K562 (cell line): Measurements from ENCODE around the gene MCC. TPM values are rescaled to one million over a fixed set of nuclear protein-coding genes. Genes with fewer than 3 reads are reported as not detected.

Experiments used
- ATAC-seq: fragments of 200-7000 bp; cut with Tn5 transposase; 3 replicates; pipeline ENCODE4 v1.9.1; 2020; ENCODE audit warnings: moderate library complexity
- BruUV-seq: library from RNA; stranded (reverse); fragments of 400-500 nt; replicated peaks from 2 replicates; lab custom pipeline; 2021; lab: Mats Ljungman, UMichigan
- CTCF ChIA-PET: fragments of 300-600 bp; formaldehyde crosslinking; extraction: SDS; loops from one replicate; lab custom pipeline; 2021; ENCODE audit warnings: low intra/inter-chr PET ratio; lab: Yijun Ruan, JAX
- POLR2A ChIA-PET: fragments of 300-600, 350-650 bp; sonication (Branson Sonifier 250); formaldehyde crosslinking; extraction: SDS; loops from one replicate; lab custom pipeline; 2021; ENCODE audit warnings: antibody characterized with exemption, inconsistent platforms; lab: Yijun Ruan, JAX
- DNase-seq, 4 experiments: peaks; one replicate each; pipeline versions ENCODE4 v3.0.0 to v3.0.0-alpha.2; 2011 to 2018; ENCODE audit warnings: low spot score in 3 of 4, mixed read lengths in 3 of 4; ENCODE audit errors: extremely low read depth in 1 of 4
- FAIRE-seq: peaks from 2 replicates; lab custom pipeline; 2011; peaks lifted over from hg19 to GRCh38; lab: Jason Lieb, UNC
- H2AFZ ChIP-seq: 2 replicates; pipeline ENCODE4 v1.6.0; 2011; ENCODE audit warnings: low read depth, low read length, control low read depth, inconsistent platforms
- H3K27ac ChIP-seq: fragments of 200-600 bp; 3 replicates; pipeline ENCODE4 v1.8.0; 2011; ENCODE audit warnings: low read depth, mild to moderate bottlenecking, control low read depth, inconsistent platforms, low read length, moderate library complexity, mixed read lengths; ENCODE audit errors: extremely low read depth
- H3K27me3 ChIP-seq, 2 experiments: fragments of 300-600 bp in 1 of 2; 2 replicates in 1 of 2; 3 replicates in 1 of 2; pipeline versions ENCODE4 v1.6.0 to v1.8.0; 2011; ENCODE audit warnings: inconsistent platforms in 2 of 2, low read length in 2 of 2, mild to moderate bottlenecking in 1 of 2, mixed read lengths in 1 of 2, moderate library complexity in 1 of 2; ENCODE audit not compliant: control insufficient read depth in 2 of 2, insufficient read depth in 2 of 2
- H3K36me3 ChIP-seq: fragments of 300-600 bp; 3 replicates; pipeline ENCODE4 v1.8.0; 2011; ENCODE audit warnings: mild to moderate bottlenecking, low read length, inconsistent platforms; ENCODE audit not compliant: control insufficient read depth, insufficient read depth
- H3K4me1 ChIP-seq, 2 experiments: fragments of 200-600 bp in 1 of 2; replicated peaks in 1 of 2; 2 replicates in 1 of 2; 3 replicates in 1 of 2; pipeline versions ENCODE4 v1.5.1 to v1.8.0; 2011; ENCODE audit warnings: inconsistent platforms in 2 of 2, low read length in 2 of 2, mild to moderate bottlenecking in 1 of 2, mixed read lengths in 1 of 2, moderate library complexity in 1 of 2; ENCODE audit not compliant: control insufficient read depth in 2 of 2, insufficient read depth in 2 of 2
- H3K4me2 ChIP-seq: 2 replicates; pipeline ENCODE4 v1.6.1; 2011; ENCODE audit warnings: low read length, control low read depth, inconsistent platforms, mixed read lengths; ENCODE audit not compliant: insufficient read depth
- H3K4me3 ChIP-seq: fragments of 200-600 bp; sonication (generic), shearing (Covaris generic); 2 replicates; pipeline ENCODE4 v1.5.1; 2016; ENCODE audit warnings: control low read depth, inconsistent platforms
- H3K79me2 ChIP-seq: fragments of 200-600 bp; 3 replicates; pipeline ENCODE4 v1.8.0; 2011; ENCODE audit warnings: low read length, inconsistent platforms; ENCODE audit not compliant: control insufficient read depth, insufficient read depth
- H3K9ac ChIP-seq, 2 experiments: 2 replicates each; pipeline versions ENCODE4 v1.6.0 to v1.6.1; 2011; ENCODE audit warnings: low read depth in 2 of 2, low read length in 2 of 2, control low read depth in 1 of 2, inconsistent platforms in 1 of 2, mild to moderate bottlenecking in 1 of 2, mixed read lengths in 1 of 2; ENCODE audit not compliant: insufficient read depth in 1 of 2
- H3K9me1 ChIP-seq: one replicate; pipeline ENCODE4 v1.6.0; 2011; ENCODE audit warnings: inconsistent platforms, mild to moderate bottlenecking, low read length, moderate library complexity; ENCODE audit not compliant: control insufficient read depth, insufficient read depth
- H3K9me3 ChIP-seq: replicated peaks from 2 replicates; pipeline ENCODE4 v1.5.1; 2011; ENCODE audit warnings: low read depth, low read length, inconsistent platforms; ENCODE audit not compliant: control insufficient read depth, insufficient read depth
- H4K20me1 ChIP-seq: replicated peaks from 2 replicates; pipeline ENCODE4 v1.6.1; 2011; ENCODE audit warnings: low read length, inconsistent platforms, mixed read lengths; ENCODE audit not compliant: control insufficient read depth, insufficient read depth
- CBFA2T3 ChIP-seq: fragments of 450-650 bp; IDR thresholded peaks from 2 replicates; pipeline ENCODE4 v1.6.1; 2017
- CEBPG ChIP-seq, 3 experiments: fragments of 200-800 bp in 1 of 3; sonication (Bioruptor generic) in 1 of 3; sonication (generic) in 1 of 3; formaldehyde crosslinking in 1 of 3; IDR thresholded peaks in 2 of 3; conservative IDR thresholded peaks in 1 of 3; 2 replicates each; pipeline versions ENCODE4 v1.6.1 to v1.8.0; 2016 to 2022; ENCODE audit warnings: missing compliant biosample characterization in 2 of 3, missing genetic modification characterization in 2 of 3, mild to moderate bottlenecking in 1 of 3, missing genetic modification reagents in 1 of 3
- IFI16 ChIP-seq: fragments of 250-450 bp; sonication (Bioruptor Pico); IDR thresholded peaks from 2 replicates; pipeline ENCODE4 v2.1.2; 2022; ENCODE audit warnings: mild to moderate bottlenecking, inconsistent platforms
- NCOA2 ChIP-seq, 2 experiments: fragments of 450-650 bp; IDR thresholded peaks; 2 replicates each; pipeline ENCODE4 v1.6.1; 2018; ENCODE audit warnings: mild to moderate bottlenecking in 2 of 2, moderate library complexity in 1 of 2; ENCODE audit not compliant: partially characterized antibody in 2 of 2
- ZFP1 ChIP-seq: fragments of 450-650 bp; formaldehyde crosslinking; IDR thresholded peaks from 2 replicates; pipeline ENCODE4 v1.4.0; 2020; ENCODE audit warnings: mild to moderate bottlenecking, mixed read lengths
- WGBS: fragments of 100-300 bp; shearing (Covaris generic); methylation state at CpG from one replicate; pipeline ENCODE4 v1.1.6; 2016; ENCODE audit warnings: low coverage, mixed read lengths; ENCODE audit not compliant: insufficient coverage; ENCODE audit errors: missing lambda C conversion rate; 5-methylcytosine and 5-hydroxymethylcytosine counted together
- in situ Hi-C: fragments of 300-500 bp; cut with MboI; formaldehyde crosslinking; loops from 4 replicates; pipeline ENCODE4 v1.15.0; 2018; ENCODE audit warnings: inconsistent platforms, mixed read lengths
- intact Hi-C: fragments of 100-400 bp; cut with micrococcal nuclease; formaldehyde crosslinking; loops from 2 replicates; pipeline ENCODE4 v1.14.2; 2022
- polyA plus RNA-seq, 8 experiments: library from polyadenylated mRNA; depleted of rRNA in 4 of 8; stranded (reverse) in 5 of 8; unstranded in 3 of 8; fragments of >200 nt; fragmentation: Nextera tagmentation in 2 of 8; fragmentation: Illumina TruSeq in 1 of 8; extraction: Ambion mirVana in 2 of 8; extraction: Trizol in 1 of 8; gene quantifications; 2 replicates each; pipeline versions ENCODE4 v1.2.1 to v1.2.3, GENCODE V29; 2011 to 2014; ENCODE audit warnings: inconsistent platforms in 1 of 8, missing spikeins in 1 of 8
- total RNA-seq, 7 experiments: library from RNA; depleted of rRNA in 6 of 7; stranded (reverse); fragments of >200 nt in 6 of 7; fragmentation: Illumina TruSeq in 2 of 7; extraction: Trizol in 2 of 7; gene quantifications; 2 replicates each; pipeline versions ENCODE4 v1.2.1 to v1.2.3, GENCODE V29; 2011 to 2021; ENCODE audit warnings: low replicate concordance in 1 of 7

Gene MCC
- total and polyA plus RNA-seq, 9 of the 15 experiments (the other 6 are each of a cell fraction or from before 2014, with no cell fraction given): 0.04 to 0.24 (median 0.06) TPM; not detected in 1

GRCh38 chr5:113089653-113090335 is 398.5 kb downstream of the MCC start:
- Histone ChIP-seq H3K9me3 (no peaks in the 10 kb centered on the region), H3K79me2 (no peaks in the 10 kb centered on the region), H3K9me1 (no peaks in the 10 kb centered on the region), H3K27ac (no peak overlapping the region), H3K9ac (no peak overlapping the region), H3K4me1 (peaks cover 0 to 4% of the 10 kb centered on the region in 2 experiments; a peak in 3 of 5 replicates), H3K4me2 (no peak overlapping the region), H4K20me1 (no peaks in the 10 kb centered on the region), H3K27me3 (peaks cover 40 to 47% of the 10 kb centered on the region in 2 experiments), H2AFZ (no peak overlapping the region), H3K36me3 (no peaks in the 10 kb centered on the region), H3K4me3 (no peak overlapping the region)
- POLR2A ChIA-PET: interaction anchor here (0.9 to 1.0 kb wide), 3 partner anchors 9 to 47 kb away, joined by 3 read pairs; no protein-coding TSS in a partner anchor
- TF ChIP-seq ZFP1 (CRISPR knock-in tag) (0 out of 2 replicates have a peak, but pooled peaks have one; percentile 37), CEBPG (CRISPR knock-in tag; IDR thresholded peaks at IDR 0.05) (no peak), CEBPG (tag; conservative IDR thresholded peaks at IDR 0.05 in 1 of 2, IDR thresholded peaks at IDR 0.05 in 1 of 2) (no peak), IFI16 (CRISPR knock-in tag) (no peak), NCOA2 (IDR thresholded peaks at IDR 0.05; ENCODE audit: partially characterized antibody in 2 of 2) (no peak), CBFA2T3 (peak; percentile 44)
- ATAC-seq (no peak), DNase-seq (no peak), FAIRE-seq (peak; percentile 58)
- CTCF ChIA-PET: no interaction called here
- no TSS peak for BruUV-seq
- 4% methylated on average over 4 of the region's 6 CpGs for WGBS
- intact Hi-C loops (no loop called here), in situ Hi-C loops (no loop called here)
